SH-SY5Y (cell line): ENCODE data around the gene LGI4.

Experiments used
- GATA2 ChIP-seq: IDR thresholded peaks from 2 replicates; pipeline ENCODE4 v1.6.1; 2011; ENCODE audit warnings: mild to moderate bottlenecking, low read depth, low read length
- GATA3 ChIP-seq: IDR thresholded peaks from 2 replicates; pipeline ENCODE4 v1.6.1; 2011; ENCODE audit warnings: low read depth, mild to moderate bottlenecking, low read length, moderate library complexity

The LGI4 gene

DNA sequence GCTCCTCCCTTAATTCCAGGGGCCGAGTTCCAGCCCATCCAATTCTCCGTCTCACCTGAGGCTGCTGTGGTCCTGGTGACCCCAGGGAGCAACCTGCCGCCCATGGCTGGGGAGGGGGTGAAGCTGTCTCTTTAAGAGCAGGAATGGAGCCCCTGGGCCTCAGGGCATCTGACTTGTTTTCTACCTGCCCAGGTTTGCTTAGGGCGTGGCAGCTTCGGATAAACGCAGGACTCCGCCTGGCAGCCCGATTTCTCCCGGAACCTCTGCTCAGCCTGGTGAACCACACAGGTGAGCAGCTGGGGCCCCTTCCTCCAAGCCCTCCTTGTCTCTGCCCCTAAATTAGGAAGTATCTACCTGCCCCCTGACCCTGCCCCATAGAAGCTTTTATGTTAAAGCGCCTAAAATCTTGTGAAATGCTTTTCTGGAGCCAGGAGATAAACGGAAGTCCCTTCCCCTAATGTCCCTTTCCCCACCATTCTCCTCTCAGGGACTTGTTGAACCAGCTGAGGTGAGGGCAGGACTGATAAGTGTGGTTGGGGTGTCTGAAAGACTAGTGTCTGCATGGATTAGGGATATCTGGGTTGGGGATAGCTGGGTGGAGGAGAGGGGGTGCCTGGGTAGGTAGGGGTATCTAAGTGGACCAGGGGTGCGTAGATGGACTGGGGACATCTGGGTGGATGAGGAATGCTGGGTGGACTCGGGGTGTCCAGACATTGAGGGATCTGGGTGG, 18.6 kb downstream of the LGI4 start:
- TF ChIP-seq GATA3 (no peak), GATA2 (no peak)

DNA sequence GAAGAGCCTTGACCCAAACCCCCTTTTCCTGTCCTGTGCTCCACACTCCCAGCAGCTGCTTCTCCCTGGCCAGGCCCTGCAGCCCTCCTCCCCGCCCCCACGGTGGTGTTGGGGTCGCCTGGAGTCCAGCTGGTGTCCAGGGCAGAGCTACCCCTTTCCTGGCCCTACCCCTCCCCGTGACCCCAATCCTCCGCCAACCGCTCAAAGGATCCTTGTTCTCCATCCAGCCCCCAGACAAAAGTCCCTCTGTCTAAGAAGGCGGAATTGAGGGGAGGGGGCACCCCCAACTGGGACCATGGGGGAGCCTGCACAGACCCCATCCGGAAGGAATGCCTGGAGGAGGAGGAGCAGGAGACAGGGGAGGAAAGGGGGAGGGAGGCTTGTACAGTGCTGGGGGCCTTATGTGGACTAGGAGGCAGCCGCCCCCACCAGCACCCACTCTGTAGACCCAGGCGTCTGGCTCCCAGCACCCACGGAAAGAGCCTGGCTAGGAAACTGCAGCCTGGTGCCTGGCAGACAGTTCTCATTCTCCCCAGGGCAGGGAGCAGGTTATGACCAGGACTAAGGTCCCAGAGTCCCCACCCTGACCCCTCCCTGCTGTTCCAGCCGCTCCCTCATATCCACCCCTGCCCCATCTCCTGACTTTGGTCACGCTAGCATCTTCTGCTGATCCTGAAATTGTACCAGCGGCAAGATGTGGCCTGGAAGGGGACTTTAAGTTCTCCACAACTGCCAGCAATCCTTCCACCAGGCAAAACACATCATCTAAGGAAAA, 19.5 kb downstream of the LGI4 start, which contains the start of gene FXYD3:
Gene FXYD3 (plus strand): TSS at position 647 of the 775 bp plus-strand sequence. CDS start 3,554 bp downstream, outside the sequence.
- TF ChIP-seq GATA3 = no peak
- TF ChIP-seq GATA2 = no peak

DNA sequence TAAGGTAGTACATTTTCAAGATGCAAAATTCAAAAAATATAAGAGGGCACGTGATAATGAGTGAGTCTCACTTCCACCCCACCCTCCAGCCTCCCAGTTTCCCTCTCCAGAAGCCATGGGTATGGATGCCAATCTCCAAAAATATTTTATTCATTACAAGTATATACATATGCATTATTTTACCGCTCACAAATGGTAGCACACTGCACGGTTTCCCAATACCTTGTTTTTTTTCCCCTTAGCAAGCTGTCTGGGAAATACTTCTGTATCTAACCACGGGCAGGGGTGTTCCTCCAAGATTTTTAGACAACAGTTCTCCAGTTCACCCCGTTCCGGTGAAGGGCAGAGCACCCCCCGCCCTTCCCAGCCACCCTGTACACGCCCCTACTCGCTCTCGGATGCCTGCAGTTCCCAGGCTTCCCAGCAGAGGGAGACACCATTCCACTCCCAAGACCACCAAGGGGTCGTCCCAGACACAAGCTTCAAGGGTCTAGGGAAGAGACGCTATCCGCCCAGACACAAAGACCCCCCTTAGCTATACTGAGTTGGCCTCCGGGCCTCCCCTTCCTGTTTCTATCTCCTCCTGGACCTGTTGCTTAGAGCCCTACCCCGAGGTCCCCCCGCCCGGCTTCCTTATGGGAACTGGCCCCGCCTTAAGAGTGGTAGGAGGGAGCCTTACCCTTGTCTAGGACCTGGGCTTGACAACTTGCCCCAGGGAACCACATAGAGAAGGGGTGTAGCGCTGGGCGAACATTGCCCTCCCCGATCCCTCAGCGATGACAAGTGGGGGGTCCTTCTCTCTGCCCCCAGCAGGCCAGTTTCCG, 20.3 kb downstream of the LGI4 start:
- no peak for TF ChIP-seq GATA3
- TF ChIP-seq GATA2 = no peak

- TF ChIP-seq GATA3 (no peak), GATA2 (no peak)
Observed at GRCh38 chr19:35112995-35113688, 21.7 kb downstream of the LGI4 start.

DNA sequence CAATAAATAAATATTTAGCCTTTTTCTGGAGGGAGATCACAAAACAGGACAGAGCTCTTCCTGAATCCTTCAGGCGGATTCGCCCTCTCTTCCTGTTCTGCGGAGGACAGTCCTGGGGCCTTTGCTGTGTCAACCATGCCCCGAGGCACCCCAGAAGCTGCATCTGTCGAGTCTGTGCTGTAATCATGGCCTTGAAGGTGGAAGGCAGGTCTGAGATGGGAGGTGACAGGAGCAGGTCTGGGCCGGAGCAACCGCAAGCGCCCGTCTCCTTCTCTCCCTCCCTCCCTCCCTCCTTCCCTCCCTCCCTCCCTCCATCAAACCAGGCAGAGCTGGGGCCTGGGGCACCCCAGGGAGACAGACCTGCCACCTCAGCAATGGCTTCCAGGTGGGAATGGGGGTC, 23.9 kb downstream of the LGI4 start:
- TF ChIP-seq GATA2 (no peak), GATA3 (no peak)

- TF ChIP-seq GATA3 = no peak
- no peak for TF ChIP-seq GATA2
Observed at GRCh38 chr19:35109395-35110112, 25.3 kb downstream of the LGI4 start.

DNA sequence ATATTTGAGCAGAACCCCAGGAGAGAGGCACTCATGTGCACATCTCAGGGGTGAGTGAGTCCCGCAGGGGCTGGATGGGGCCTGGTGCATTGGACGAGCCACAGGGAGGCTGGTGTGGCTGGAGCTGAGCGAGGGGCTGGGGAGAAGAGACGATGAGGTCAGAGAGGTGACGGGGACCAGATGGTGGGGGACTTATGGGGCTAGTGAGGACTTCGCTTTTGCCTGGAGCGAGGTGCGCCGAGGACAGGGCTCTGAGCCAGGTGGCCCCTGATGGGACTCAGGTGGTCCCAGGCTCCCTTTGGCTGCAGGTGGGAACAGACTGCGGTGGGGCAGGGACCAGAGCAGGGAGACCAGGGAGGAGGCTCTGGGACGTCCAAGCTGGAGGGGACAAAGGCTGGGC, 26.1 kb downstream of the LGI4 start:
- no peak for TF ChIP-seq GATA2
- TF ChIP-seq GATA3 = no peak

- TF ChIP-seq GATA3 (no peak), GATA2 (no peak)
Observed at GRCh38 chr19:35107545-35107944, 27.3 kb downstream of the LGI4 start.

DNA sequence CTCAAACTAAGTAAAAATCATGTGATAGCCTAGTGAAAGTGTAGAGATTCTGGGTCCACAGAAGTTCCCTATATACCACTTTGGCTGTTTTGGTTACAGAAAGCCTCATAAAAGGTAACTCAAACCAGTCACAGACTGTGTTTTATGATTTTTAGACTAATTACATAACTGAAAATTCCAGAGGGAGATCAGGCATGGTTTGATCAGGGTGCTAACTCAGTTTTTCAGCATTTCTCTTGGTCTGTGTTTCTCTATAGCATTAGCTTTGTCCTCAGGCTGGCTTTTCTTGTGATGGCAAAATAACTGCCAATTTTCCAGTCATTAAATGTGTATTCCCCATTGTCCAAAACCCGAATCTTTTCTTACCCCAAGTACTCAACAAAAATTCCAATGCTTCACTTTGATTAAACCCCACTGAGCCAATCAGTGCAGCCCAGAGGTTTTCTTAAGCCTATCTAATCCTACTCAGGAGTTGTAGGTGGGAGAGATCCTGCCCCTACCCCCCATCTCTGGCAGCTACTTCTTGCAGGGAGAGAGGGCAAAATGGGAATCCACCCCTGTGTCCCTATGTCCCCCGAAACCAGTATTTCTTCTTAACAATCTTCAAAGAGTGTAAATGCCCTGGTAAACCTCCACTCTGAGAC, 27.8 kb downstream of the LGI4 start:
- TF ChIP-seq GATA2 (no peak), GATA3 (no peak)

DNA sequence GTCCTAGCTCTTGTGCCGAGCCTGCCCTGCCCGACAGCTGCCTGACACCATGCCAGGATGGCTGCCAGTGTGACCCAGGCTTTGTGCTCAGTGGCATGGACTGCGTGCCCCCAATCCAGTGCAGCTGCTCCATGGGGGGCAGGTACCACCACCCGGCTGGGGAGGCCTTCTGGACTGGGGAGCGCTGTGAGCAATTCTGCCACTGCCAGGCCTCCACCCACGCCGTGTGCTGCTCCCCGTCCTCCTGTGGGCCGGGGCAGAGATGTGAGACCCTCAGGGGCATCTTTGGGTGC, 28.6 kb downstream of the LGI4 start:
- no peak for TF ChIP-seq GATA3

DNA sequence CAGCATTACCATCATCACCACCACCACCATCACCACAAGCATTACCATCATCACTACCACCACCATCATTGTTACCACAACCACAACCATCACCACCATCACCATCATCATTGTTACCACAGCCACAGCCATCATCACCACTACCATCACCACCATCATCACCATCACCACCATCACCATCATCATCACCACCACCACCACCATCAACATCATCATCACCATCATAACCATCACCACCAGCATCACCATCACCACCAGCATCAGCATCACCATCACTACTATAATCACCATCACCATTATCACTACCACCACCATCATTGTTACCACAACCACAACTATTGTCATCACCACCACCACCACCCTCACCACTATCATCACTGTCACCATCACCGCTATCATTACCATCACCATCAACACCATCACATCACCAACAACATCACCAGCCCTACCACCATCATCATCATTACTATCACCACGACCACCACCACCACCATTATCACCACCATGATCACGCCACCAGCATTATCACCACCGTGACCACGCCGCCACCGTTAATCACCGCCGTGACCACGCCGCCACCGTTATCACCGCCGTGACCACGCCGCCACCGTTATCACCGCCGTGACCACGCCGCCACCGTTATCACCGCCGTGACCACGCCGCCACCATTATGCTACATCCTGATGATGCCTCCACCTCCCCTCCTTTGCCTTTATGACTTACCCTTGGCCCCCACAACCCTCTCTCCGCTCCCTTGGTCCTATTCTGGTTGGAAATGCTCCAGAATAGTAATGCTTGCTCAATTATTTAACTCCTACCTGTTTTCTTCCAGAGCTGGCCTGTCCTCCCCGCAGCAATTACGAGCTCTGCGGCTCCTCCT, 29.2 kb downstream of the LGI4 start:
- TF ChIP-seq GATA3 (no peak), GATA2 (no peak)

DNA sequence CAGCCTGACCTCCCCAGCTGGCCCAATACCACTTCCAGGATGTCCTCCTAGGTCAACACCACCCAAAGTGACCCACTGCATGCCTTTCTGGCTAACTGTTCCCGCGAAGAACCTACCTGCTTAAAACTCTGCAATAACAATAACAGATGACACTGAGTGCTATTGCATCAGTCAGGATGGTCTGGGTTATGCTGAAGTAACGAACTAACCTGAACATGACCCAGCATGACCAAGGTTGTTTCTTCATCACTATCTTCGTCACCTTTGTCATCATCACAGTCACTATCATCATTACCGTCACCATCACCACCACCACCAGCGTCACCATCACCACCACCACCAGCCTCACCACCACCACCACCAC, 29.8 kb downstream of the LGI4 start:
- TF ChIP-seq GATA3 (no peak), GATA2 (no peak)
